Ishikawa (cell line): ENCODE results near the gene TSC22D4.

Experiments used
- EP300 ChIP-seq: IDR thresholded peaks from 2 replicates; pipeline ENCODE4 v1.6.1; 2012; ENCODE audit warnings: borderline replicate concordance
- FOXM1 ChIP-seq: IDR thresholded peaks from 2 replicates; pipeline ENCODE4 v1.6.1; 2012; ENCODE audit warnings: low read depth, borderline replicate concordance
- NFIC ChIP-seq: IDR thresholded peaks from 2 replicates; pipeline ENCODE4 v1.6.1; 2012
- RAD21 ChIP-seq: IDR thresholded peaks from 2 replicates; pipeline ENCODE4 v1.6.1; 2012; ENCODE audit warnings: low read depth
- REST ChIP-seq: IDR thresholded peaks from 2 replicates; pipeline ENCODE4 v1.6.1; 2012; ENCODE audit warnings: low read depth, mild to moderate bottlenecking

DNA sequence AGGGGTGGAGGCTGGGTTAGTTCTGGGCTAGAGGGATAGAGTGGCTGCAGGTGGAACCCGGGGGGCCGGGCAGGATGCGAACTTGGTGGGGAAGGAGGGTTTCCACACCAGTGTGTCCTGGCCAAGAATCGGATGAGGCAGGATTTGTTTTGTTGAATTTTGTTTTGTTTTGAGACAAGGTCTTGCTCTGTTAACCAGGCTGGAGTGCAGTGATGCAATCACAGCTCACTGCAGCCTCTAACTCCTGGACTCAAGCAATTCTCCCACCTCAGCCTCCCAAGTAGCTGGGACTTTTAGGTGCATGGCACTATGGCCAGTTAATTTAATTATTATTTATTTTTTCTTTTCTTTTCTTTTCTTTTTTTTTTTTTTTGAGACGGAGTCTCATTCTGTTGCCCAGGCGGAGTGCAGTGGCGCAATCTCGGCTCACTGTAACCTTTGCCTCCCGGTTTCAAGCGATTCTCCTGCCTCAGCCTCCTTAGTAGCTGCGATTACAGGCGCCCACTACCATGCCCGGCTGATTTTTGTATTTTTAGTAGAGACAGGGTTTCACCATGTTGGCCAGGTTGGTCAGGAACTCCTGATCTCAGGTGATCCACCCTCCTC is 29.7 kb downstream of the TSC22D4 start:
- TF ChIP-seq REST = no peak
- no peak for TF ChIP-seq EP300
- TF ChIP-seq NFIC = no peak
- no peak for TF ChIP-seq RAD21
- no peak for TF ChIP-seq FOXM1
